Muscle layer of colon (tissue), 2 donors: ENCODE measurements around the gene MED29.

Experiments used
- H3K27ac ChIP-seq: one replicate; pipeline ENCODE4 v1.7.0; 2013; ENCODE audit warnings: low read depth, mild to moderate bottlenecking, low read length, moderate library complexity
- H3K27me3 ChIP-seq, 2 donors: one replicate each; pipeline ENCODE4 v1.7.0; 2013; ENCODE audit warnings: low read length in 2 of 2, mild to moderate bottlenecking in 2 of 2; ENCODE audit not compliant: insufficient read depth in 2 of 2, control insufficient read depth in 1 of 2
- H3K36me3 ChIP-seq: one replicate; pipeline ENCODE4 v1.7.0; 2013; ENCODE audit warnings: mild to moderate bottlenecking, low read length; ENCODE audit not compliant: insufficient read depth
- H3K4me1 ChIP-seq: one replicate; pipeline ENCODE4 v1.7.0; 2013; ENCODE audit warnings: mild to moderate bottlenecking, low read length; ENCODE audit not compliant: insufficient read depth
- H3K4me3 ChIP-seq, 2 donors: one replicate each; pipeline ENCODE4 v1.7.0; 2013; ENCODE audit warnings: low read length in 2 of 2, low read depth in 1 of 2, mild to moderate bottlenecking in 1 of 2, moderate library complexity in 1 of 2
- H3K9ac ChIP-seq: one replicate; pipeline ENCODE4 v1.7.0; 2013; ENCODE audit warnings: low read length
- H3K9me3 ChIP-seq: one replicate; pipeline ENCODE4 v1.7.0; 2013; ENCODE audit warnings: mild to moderate bottlenecking, low read length
- donor health status: abdominal sarcoma.
- donor health status: Adenocarcinoma of cecum.

The MED29 gene

GRCh38 chr19:39427707-39428106, 36.5 kb downstream of the MED29 start:
- H3K27ac ChIP-seq, result peak overlapping the region; percentile 93
- H3K9ac ChIP-seq, result no peak overlapping the region
- no peak overlapping the region for H3K4me3 ChIP-seq
- peaks cover 13% of the 10 kb centered on the region for H3K4me1 ChIP-seq
- H3K27me3 ChIP-seq, result no peaks in the 10 kb centered on the region
- peaks cover 13% of the 10 kb centered on the region for H3K36me3 ChIP-seq
- no peaks in the 10 kb centered on the region for H3K9me3 ChIP-seq

- H3K9me3 ChIP-seq, result no peaks in the 10 kb centered on the region
- H3K4me1 ChIP-seq, result peaks cover 15% of the 10 kb centered on the region
- H3K9ac ChIP-seq, result no peak overlapping the region
- H3K27ac ChIP-seq, result peak overlapping the region; percentile 93
- H3K4me3 ChIP-seq, result peak overlapping the region; percentile 14 to 20
- H3K36me3 ChIP-seq, result peaks cover 16% of the 10 kb centered on the region
- no peaks in the 10 kb centered on the region for H3K27me3 ChIP-seq
These were observed 37.3 kb downstream of the MED29 start for GRCh38 chr19:39428283-39429112.

GRCh38 chr19:39430675-39431593, 39.8 kb downstream of the MED29 start:
- Histone ChIP-seq H3K9me3 (no peaks in the 10 kb centered on the region), H3K4me3 (no peak overlapping the region), H3K36me3 (peaks cover 28% of the 10 kb centered on the region), H3K9ac (no peak overlapping the region), H3K27ac (peak overlapping the region; percentile 42), H3K4me1 (peaks cover 33% of the 10 kb centered on the region), H3K27me3 (no peaks in the 10 kb centered on the region)

- Histone ChIP-seq H3K4me1 (peaks cover 41% of the 10 kb centered on the region), H3K9me3 (no peaks in the 10 kb centered on the region), H3K27ac (no peak overlapping the region), H3K4me3 (no peak overlapping the region), H3K27me3 (no peaks in the 10 kb centered on the region), H3K9ac (no peak overlapping the region), H3K36me3 (peaks cover 28% of the 10 kb centered on the region)
These were observed 41.5 kb downstream of the MED29 start for GRCh38 chr19:39432677-39433025.

GRCh38 chr19:39433480-39434079, 42.4 kb downstream of the MED29 start:
- H3K4me3 ChIP-seq, result no peak overlapping the region
- H3K36me3 ChIP-seq, result peaks cover 28% of the 10 kb centered on the region
- H3K27me3 ChIP-seq, result no peaks in the 10 kb centered on the region
- no peaks in the 10 kb centered on the region for H3K9me3 ChIP-seq
- H3K4me1 ChIP-seq, result peaks cover 34% of the 10 kb centered on the region
- H3K9ac ChIP-seq, result peak overlapping the region; percentile 32
- H3K27ac ChIP-seq, result no peak overlapping the region

GRCh38 chr19:39434123-39435076, 43.2 kb downstream of the MED29 start:
- Histone ChIP-seq H3K9me3 (no peaks in the 10 kb centered on the region), H3K36me3 (peaks cover 28% of the 10 kb centered on the region), H3K27me3 (no peaks in the 10 kb centered on the region), H3K4me3 (peak overlapping the region in 1 of 2 donors; percentile 99), H3K4me1 (peaks cover 27% of the 10 kb centered on the region), H3K9ac (peak overlapping the region; percentile 32), H3K27ac (no peak overlapping the region)

- Histone ChIP-seq H3K4me1 (peaks cover 27% of the 10 kb centered on the region), H3K27me3 (no peaks in the 10 kb centered on the region), H3K36me3 (peaks cover 28% of the 10 kb centered on the region), H3K4me3 (peak within 1 kb of the TSS; percentile 75 to 99), H3K9me3 (no peaks in the 10 kb centered on the region), H3K27ac (peak within 1 kb of the TSS; percentile 92), H3K9ac (peak within 1 kb of the TSS; percentile 98)
These were observed 44.5 kb downstream of the MED29 start, which contains the start of gene RPS16 for GRCh38 chr19:39435499-39436349. Gene RPS16, minus strand, starts transcription at chr19:39435949. Its CDS starts 54 bp downstream, at chr19:39435895.

- peaks cover 27% of the 10 kb centered on the region for H3K4me1 ChIP-seq
- H3K4me3 ChIP-seq, result peak overlapping the region; percentile 33 to 99
- no peaks in the 10 kb centered on the region for H3K9me3 ChIP-seq
- peak overlapping the region; percentile 90 for H3K9ac ChIP-seq
- peak overlapping the region; percentile 92 for H3K27ac ChIP-seq
- H3K36me3 ChIP-seq, result peaks cover 28% of the 10 kb centered on the region
- H3K27me3 ChIP-seq, result no peaks in the 10 kb centered on the region
These were observed 45.2 kb downstream of the MED29 start for GRCh38 chr19:39436350-39436716.

- H3K9ac ChIP-seq, result no peak overlapping the region
- H3K27ac ChIP-seq, result no peak overlapping the region
- H3K36me3 ChIP-seq, result peaks cover 12% of the 10 kb centered on the region
- H3K9me3 ChIP-seq, result no peaks in the 10 kb centered on the region
- H3K4me3 ChIP-seq, result no peak overlapping the region
- H3K27me3 ChIP-seq, result no peaks in the 10 kb centered on the region
- peaks cover 27% of the 10 kb centered on the region for H3K4me1 ChIP-seq
These were observed 47.2 kb downstream of the MED29 start for GRCh38 chr19:39438270-39438934.
